Measurements from ENCODE around the gene TCEA2.

- TF ChIP-seq POLR2AphosphoS5 (IDR thresholded peaks at IDR 0.05; ENCODE audit: borderline replicate concordance, low read depth, low read length) (no peak), EZH2 (IDR thresholded peaks at IDR 0.05) (no peak)
Measured at GRCh38 chr20:64035933-64036345, 27.1 kb upstream of the TCEA2 start, which contains the start of gene C20orf204.

All from SK-N-MC (cell line).